BJ (cell line): ENCODE data around the gene ARFRP1. TPM values are rescaled to one million over a fixed set of nuclear protein-coding genes. Genes with fewer than 3 reads are reported as not detected.

Experiments used
- CTCF ChIA-PET: fragments of 350-600 bp; formaldehyde crosslinking; extraction: SDS; loops from one replicate; lab custom pipeline; 2021; ENCODE audit warnings: antibody characterized with exemption, inconsistent platforms; lab: Yijun Ruan, JAX
- POLR2A ChIA-PET: fragments of 300-600 bp; sonication (Branson Sonifier 250); formaldehyde crosslinking; extraction: SDS; loops from one replicate; lab custom pipeline; 2021; ENCODE audit warnings: antibody characterized with exemption; lab: Charles Lee
- DNase-seq: peaks from one replicate; pipeline ENCODE4 v3.0.0-alpha.2; 2011; ENCODE audit warnings: low read depth
- H3K27me3 ChIP-seq: 2 replicates; pipeline ENCODE4 v1.6.0; 2011; ENCODE audit warnings: low read length; ENCODE audit not compliant: control insufficient read depth, insufficient read depth
- H3K36me3 ChIP-seq: 2 replicates; pipeline ENCODE4 v1.5.1; 2011; ENCODE audit warnings: low read length; ENCODE audit not compliant: control insufficient read depth, insufficient read depth
- H3K4me3 ChIP-seq: 2 replicates; pipeline ENCODE4 v1.5.1; 2011; ENCODE audit warnings: low read depth, mild to moderate bottlenecking, control low read depth, low read length
- CTCF ChIP-seq: IDR thresholded peaks from 2 replicates; pipeline ENCODE4 v1.5.1; 2011; ENCODE audit warnings: low read depth, mild to moderate bottlenecking, control low read depth, inconsistent platforms, low read length, moderate library complexity; ENCODE audit not compliant: insufficient read depth
- polyA plus RNA-seq: library from polyadenylated mRNA; depleted of rRNA; stranded (reverse); fragments of >200 nt; gene quantifications from 2 replicates; pipeline ENCODE4 v1.2.3, GENCODE V29; 2011

The ARFRP1 gene
- polyA plus RNA-seq, 1 experiment: 41.9 TPM

GRCh38 chr20:63655249-63655648 is 52.5 kb downstream of the ARFRP1 start:
- DNase-seq: no peak
- Histone ChIP-seq H3K36me3 (no peaks in the 10 kb centered on the region), H3K27me3 (peaks cover 7% of the 10 kb centered on the region; the same call in 1 of the 2 replicates), H3K4me3 (no peak overlapping the region)
- no peak for TF ChIP-seq CTCF
- ChIA-PET CTCF (no interaction called here), POLR2A (no interaction called here)

- Histone ChIP-seq H3K36me3 (no peaks in the 10 kb centered on the region), H3K27me3 (peaks cover 7% of the 10 kb centered on the region; the same call in 1 of the 2 replicates), H3K4me3 (peak overlapping the region; percentile 55)
- TF ChIP-seq CTCF: no peak
- POLR2A ChIA-PET: no interaction called here
- CTCF ChIA-PET: no interaction called here
- DNase-seq: no peak
Measured at GRCh38 chr20:63653974-63654668, 53.7 kb downstream of the ARFRP1 start.

GRCh38 chr20:63653041-63653973 is 54.5 kb downstream of the ARFRP1 start, which contains the start of gene STMN3:
Gene STMN3, minus strand, starts transcription at chr20:63653424. Its CDS starts 79 bp downstream, at chr20:63653345.
- POLR2A ChIA-PET: no interaction called here
- no peak; the same call in 1 of the 2 replicates for TF ChIP-seq CTCF
- Histone ChIP-seq H3K36me3 (no peaks in the 10 kb centered on the region), H3K27me3 (peaks cover 7% of the 10 kb centered on the region; the same call in 1 of the 2 replicates), H3K4me3 (peak within 1 kb of the TSS; percentile 55)
- CTCF ChIA-PET: interaction anchor here (0.7 kb wide), 1 partner anchor 11 kb away, joined by 3 read pairs; no protein-coding TSS in a partner anchor
- peak; percentile 32 for DNase-seq

- no peaks in the 10 kb centered on the region for H3K36me3 ChIP-seq
- no peak for DNase-seq
- ChIA-PET CTCF (interaction anchor here (0.8 kb wide), 1 partner anchor 10 kb away, joined by 3 read pairs; no protein-coding TSS in a partner anchor), POLR2A (no interaction called here)
- peak overlapping the region; percentile 55 for H3K4me3 ChIP-seq
- peaks cover 7% of the 10 kb centered on the region; the same call in 1 of the 2 replicates for H3K27me3 ChIP-seq
- no peak for TF ChIP-seq CTCF
Measured at GRCh38 chr20:63652192-63652980, 55.4 kb downstream of the ARFRP1 start.
